GM12892 (cell line): ENCODE measurements around the gene ASB8.

Source experiments
- POLR2A ChIP-seq: IDR thresholded peaks from 2 replicates; pipeline ENCODE4 v1.6.1; 2011; ENCODE audit warnings: low read depth, low read length, control low read depth
- POLR2AphosphoS5 ChIP-seq: IDR thresholded peaks from 2 replicates; pipeline ENCODE4 v1.6.1; 2011; ENCODE audit warnings: low read depth, low read length, control low read depth

GRCh38 chr12:48199774-48200221 is 42.5 kb upstream of the ASB8 start:
- TF ChIP-seq POLR2A, result no peak
- TF ChIP-seq POLR2AphosphoS5, result no peak
